HG02642 (cell line): ENCODE measurements around the gene UBA5.
A peak's percentile ranks its signal among the peaks of the same experiment; 100 is the strongest.
"Not testable (repeated sequence)": the region's sequence is repeated elsewhere in the genome, so short reads cannot be mapped to it uniquely, and the experiment has no call there.

Experiments used
- ATAC-seq: cut with Tn5 transposase; IDR thresholded peaks from one replicate; pipeline ENCODE4 v1.9.1; 2021; ENCODE audit warnings: mild to moderate bottlenecking; ENCODE audit not compliant: unreplicated experiment, poor library complexity

UBA5 gene

DNA sequence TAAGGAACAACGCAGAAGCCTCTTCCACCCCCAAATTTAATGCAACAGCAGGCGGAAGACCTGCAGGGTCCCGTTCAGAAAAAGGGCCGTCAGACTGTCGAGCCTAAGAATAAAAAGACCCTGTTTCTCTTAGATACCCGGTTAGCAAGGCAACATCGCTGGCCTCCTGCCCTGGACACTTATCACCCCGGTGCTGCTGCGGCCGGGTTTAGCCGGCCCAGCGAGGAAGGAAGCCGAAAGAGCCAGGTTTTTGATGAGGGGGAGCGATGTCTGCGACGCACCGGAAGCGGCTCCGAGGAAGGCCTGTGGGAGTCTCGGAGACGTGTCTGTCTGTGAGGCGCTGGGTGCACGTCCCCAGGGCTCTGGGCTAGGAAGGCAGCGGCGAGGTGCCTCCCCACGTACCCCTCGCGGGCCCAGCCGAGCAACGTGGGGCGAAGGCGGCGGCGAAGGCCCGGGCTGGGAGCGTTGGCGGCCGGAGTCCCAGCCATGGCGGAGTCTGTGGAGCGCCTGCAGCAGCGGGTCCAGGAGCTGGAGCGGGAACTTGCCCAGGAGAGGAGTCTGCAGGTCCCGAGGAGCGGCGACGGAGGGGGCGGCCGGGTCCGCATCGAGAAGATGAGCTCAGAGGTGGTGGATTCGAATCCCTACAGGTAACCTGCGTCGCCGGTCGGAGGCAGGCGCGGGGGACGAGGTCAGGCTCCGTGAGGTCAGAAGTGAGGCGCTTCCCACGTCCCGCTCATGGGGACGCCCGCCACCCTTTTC is at the start of gene UBA5:
TSS of gene UBA5 (plus strand) at position 278 of the 759 bp plus-strand sequence. CDS start at position 487, 209 bp downstream.
- ATAC-seq: peak; percentile 81

DNA sequence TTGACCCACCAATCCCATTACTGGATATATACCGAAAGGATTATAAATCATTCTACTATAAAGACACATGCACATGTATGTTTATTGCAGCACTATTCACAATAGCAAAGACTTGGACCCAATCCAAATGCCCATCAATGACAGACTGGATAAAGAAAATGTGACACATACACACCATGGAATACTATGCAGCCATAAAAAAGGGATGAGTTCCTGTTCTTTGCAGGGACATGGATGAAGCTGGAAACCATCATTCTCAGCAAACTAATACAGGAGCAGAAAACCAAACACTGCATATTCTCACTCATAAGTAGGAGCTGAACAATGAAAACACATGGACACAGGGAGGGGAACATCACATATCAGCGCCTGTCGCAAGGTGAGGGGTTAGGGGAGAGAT is 44.8 kb upstream of the UBA5 start:
- not testable (repeated sequence) for ATAC-seq

DNA sequence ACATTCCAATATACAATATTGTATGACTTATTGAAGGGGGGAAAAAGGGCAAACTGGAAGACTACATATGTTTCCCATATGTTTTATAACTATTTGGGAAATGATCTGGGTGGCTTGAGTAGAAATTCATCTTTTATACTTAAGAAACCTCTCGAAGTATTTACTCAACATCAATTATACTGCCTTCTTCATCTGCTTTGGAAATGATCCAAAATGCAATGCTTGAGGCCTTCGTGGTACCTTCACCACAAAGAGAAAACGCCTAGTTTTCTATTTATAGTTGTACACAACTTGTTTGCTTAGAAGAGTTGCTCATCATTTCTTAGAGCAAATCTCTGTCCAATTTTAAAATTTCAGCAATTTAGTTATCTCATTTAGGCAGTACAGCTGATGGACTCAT is 44.2 kb upstream of the UBA5 start:
- ATAC-seq: no peak

DNA sequence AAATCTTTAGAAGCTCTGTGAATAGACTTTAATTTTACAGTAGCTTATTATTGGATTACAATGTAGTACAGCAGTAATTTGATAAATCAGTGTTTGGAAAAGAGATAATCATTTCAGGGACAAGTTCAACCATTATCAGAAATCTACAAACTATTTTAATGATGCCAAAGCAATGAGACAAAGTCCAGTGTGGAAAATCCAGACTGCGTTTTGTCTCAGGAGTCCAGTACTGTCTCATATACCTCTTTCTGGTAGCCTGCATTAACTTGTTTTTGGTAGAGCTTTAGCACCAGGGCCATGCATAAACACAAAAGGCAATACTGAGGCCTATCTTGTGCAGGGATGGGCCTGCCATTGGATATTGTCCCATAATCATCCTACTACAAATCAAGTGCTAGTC is 43.3 kb upstream of the UBA5 start:
- no peak for ATAC-seq

DNA sequence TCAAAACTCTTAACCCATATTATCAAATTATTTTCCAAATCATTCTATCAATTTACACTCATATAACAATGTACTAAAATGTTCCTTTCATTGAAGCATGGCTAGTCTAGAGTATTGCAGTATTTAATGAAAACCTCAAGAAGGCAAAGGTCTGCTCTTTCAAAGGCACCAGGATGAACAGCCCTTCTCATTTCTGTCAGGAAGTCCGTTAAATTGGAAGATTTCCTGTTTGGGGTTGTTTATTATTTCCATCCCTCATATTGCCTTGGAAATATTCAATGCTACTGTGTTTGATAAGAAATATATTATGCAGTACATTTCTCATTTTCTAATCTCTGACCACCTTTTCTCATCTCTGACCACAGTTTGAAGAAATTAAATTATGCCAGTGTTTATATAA is 38.0 kb upstream of the UBA5 start:
- no peak for ATAC-seq

DNA sequence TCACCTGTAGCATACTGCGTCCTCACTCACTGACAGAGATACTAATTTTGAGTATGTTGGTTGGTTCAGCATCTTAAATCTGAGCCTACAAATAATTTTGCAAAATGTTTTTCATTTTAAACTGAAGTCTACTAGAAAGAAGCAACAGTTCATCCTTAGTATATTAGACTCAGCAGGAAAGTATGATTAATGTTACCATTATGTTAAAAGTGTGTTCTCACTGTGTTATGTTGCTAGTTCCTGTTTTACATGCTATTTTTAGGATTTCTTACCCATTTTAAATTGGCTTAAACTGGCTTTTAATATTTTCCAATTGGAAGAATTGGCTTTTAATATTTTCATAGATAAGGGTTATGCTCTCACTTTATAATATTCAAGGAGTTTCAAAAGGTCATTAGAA is 37.4 kb upstream of the UBA5 start:
- no peak for ATAC-seq

DNA sequence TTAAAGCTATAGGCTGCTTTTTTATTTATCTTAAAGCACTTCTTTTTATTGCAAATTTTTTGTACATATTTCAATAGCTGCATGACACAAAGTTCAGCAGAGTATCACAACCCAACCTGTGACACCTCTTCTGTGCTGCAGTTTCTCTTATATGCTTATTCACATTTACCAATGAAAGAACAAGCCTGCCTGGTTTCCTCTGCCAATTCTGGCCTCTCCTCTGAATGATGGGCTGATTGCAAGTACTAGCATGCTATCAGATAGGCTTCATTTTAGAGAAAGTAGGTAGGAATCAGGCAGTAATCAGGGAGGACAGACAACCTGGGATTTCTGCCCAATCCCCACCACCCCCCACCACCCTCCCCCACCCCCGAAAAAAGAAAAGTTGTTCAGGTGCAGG is 36.5 kb upstream of the UBA5 start:
- ATAC-seq: no peak

DNA sequence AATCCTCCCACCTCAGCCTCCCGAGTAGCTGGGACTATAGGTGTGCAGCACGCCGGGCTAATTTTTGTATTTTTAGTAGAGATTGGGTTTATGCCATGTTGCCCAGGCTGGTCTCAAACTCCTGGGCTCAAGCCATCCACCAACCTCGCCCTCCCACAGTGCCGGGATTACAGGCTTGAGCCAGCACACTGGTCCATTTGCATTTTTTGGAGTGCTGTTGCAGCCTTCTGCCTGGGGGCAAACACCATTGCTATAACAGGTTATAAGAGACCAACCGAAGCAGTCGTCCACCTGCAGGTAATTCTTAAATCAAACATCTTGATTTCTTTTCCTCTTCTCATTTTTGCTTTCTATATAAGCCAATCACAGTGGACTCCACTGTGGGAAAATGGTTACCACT is 35.3 kb upstream of the UBA5 start:
- ATAC-seq: no peak

DNA sequence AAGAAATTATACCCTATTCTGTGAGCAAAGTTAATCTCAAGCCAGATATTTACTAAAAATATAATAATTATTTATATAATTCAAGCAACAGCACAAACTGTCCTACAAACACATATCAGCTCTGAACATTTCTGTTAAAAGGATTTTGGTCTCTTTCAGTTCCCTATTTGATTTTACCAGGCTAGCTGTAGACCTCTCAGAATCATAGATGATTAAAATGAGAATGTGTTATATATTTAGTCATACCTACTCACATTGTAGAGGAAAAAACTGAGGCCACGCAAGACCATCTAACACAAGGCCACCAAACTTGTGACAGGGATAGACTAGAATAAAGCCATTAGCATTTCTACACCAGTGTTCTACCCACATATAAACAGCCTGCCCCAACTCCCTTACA is 34.5 kb upstream of the UBA5 start:
- ATAC-seq: no peak

DNA sequence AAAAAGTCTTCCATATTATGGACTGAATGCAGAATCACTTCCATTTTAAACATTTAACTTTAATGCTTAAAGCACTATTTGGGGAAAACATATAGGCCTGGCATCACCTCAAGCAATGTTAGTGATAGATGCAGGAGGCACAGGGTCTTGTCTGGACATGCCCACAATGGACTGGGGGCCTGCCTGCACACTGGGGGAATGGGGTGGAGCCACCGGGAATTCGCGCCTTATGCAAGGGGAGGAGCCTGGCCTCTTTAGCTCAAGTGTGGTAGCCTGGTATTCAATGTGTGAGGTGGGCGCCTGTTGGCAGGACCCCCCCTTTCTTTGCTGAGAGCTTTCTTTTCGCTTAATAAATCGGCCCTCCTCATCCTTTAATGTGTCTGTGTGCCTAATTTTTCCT is 33.2 kb upstream of the UBA5 start:
- no peak for ATAC-seq

DNA sequence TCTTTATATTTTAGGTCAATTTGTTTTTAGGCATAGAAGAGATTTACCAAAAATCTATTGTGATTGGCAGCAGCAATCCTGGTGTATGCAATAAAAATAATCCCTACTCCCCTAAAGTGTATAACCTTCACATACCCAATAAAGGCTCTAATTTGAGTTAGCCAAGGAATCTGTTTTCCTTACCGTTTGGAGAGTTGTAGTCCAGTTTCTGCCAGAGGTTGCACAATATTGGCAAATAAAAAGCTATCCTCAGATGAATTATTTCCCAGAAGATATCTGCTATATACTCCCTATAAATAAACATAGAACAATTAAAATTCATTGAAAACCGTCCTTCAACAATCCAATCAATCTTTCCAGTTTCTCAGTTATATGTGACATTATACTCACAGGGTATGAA is 32.0 kb upstream of the UBA5 start:
- no peak for ATAC-seq

DNA sequence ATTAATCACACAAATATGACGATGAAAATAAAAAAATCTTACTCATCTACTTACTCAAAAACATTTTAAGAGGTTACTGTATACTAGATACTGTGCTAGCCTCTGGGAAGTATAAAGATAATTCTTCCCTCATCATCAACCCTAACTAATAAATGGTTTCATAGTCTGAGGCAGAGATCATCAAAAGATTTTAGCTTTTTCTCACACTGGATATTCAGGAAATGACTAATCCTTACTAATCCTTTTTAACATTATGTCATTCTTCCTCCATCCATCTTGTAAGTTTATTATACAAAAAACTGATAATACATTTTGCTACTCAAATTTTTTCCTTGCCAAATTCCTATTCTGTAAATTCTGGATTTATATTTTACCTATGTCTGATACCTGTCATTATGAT is 30.2 kb upstream of the UBA5 start:
- no peak for ATAC-seq

DNA sequence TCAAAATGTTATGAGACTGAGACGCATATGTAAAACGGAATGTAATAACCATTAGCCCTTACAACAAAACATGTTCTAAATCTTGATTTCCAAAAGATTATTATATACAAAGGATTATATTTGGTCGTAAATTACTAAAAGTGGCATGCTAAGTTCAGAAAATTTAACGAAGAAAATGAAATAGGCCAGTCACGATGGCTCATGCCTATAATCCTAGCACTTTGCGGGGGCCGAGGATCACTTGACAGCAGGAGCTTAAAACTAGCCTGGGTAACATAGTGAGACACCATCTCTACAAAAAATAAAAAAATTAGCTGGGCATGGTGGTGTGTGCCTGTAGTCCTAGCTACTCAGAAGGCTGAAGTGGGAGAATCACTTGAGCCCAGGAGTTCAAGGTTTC is 29.5 kb upstream of the UBA5 start:
- ATAC-seq: no peak

DNA sequence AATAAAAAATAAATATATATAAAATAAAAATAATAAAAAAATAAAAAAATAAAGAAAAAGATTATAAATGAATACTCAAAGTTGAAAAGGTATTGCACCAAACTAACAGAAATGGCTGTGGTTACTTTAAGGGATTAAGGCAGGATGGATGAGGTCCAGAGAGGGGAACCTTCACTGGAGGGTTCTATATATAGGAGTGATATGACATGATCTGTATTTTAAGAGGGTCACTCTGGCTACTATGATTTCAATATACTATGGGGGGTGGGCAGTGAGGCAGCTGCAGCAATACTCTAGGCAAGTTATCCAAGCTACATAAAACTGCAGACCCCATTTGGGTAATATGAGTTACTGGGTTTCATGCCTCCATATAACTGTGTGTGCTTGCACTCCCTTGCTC is 25.1 kb upstream of the UBA5 start:
- ATAC-seq: no peak

DNA sequence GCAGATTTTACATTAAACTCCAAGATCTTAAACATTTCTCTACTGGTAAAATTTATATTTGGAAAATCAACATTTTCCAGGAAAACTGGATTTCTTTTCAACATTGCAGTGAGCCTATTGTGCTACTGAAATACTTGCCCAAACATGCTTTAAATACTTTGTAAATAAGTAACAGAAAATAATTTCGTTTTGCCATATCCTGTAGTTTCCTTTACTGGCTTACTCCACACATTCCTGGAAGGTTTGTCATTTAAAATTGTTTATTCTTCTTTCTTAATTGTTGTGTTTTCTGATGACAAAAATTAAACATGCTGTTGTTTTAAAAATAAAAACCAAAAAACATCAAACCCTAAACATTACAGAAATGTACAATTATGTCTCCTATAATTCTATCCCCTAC is 22.5 kb upstream of the UBA5 start:
- no peak for ATAC-seq

DNA sequence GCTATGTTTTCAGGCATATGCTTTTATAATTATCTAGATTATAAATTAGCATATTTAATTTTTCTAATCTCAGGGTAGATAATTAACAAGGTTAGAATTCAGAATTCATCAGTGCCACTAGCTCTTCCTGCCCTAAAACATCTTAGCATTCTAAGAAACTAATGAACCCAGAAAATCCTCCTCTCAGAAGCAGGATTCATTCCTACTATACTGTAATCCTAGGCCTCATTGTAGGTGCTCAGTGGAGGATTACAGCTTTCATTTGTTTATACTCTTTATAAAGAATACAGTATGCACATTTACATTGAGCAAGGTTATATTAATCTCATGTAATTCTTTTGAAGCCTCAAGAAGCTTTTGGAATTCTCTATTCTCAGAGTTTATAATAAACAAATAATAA is 21.4 kb upstream of the UBA5 start:
- no peak for ATAC-seq

DNA sequence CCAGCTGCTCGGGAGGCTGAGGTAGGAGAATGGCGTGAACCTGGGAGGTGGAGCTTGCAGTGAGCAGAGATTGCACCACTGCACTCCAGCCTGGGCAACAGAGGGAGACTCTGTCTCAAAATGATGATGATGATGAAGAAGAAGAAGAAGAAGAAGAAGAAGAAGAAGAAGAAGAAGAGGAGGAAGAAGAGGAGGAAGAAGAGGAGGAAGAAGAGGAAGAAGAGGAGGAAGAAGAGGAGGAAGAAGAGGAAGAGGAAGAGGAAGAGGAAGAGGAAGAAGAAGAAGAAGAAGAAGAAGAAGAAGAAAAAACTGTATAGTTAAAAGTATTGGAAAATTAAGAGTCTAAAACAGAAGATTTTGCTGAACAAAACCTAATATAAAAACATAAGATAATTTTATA is 18.7 kb upstream of the UBA5 start:
- not testable (repeated sequence) for ATAC-seq

DNA sequence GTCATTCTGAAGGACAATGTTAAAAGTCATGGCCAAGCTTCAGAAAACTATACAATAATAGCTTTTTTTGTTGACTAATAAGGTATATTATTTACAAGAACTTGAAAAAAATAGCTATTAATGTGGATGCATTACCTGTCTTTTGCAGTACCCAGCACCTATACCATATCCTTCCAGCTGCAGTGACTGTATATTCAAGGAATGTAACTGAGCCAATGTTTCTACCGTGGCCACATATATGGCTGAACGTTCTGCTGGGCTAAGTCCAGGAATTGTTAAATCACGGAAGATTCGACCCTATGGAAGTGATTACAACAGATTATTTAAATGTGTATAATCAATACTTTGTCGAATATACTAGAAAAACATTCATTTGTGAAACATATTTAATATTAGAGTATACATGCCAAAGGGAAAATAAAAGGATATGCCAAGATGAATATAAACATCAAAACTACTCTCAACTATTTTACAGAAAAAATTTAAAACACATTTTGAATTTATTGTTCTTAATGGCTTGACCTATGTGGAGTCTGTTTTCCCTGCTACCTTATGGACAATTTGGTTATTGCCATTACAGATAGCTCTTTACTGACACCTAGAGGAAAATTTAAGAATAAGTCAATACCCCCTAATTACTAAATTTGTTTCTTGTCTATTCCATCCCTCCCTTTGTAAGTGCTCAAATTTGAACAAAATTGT is 18.1 kb upstream of the UBA5 start:
- no peak for ATAC-seq

DNA sequence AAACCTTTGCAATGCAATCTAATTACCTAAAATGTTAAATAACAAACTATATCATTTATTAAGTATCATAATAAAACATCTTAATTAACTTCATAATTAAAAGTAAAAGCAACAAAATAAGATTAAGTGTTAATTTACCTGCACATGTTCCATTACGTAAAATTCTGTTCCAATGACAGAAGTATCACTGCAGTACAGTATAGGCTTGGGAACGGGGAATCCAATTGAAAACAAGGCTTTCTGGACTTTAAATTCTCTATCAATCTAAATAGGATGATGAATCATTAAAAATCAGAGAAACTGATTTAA is 17.6 kb upstream of the UBA5 start:
- no peak for ATAC-seq

DNA sequence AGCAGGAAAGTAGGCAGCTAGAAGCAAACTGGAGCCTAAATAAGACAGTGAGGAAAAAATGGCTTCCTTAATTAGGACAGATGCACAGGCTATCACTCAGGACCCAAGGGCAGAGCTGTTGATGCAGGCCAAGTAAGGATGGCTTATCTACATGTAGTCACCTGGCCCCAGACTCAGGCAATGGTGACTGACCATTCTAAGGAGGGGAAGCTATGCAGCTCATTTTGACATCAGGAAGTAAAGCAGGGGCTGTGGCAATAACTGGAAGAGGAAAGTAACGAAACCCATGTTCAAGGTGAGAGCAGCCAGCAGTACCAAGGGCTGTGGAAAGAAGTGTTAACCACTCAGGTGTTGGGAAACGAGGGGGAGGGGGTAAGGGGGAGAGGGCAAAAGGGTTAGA is 16.8 kb upstream of the UBA5 start:
- no peak for ATAC-seq

DNA sequence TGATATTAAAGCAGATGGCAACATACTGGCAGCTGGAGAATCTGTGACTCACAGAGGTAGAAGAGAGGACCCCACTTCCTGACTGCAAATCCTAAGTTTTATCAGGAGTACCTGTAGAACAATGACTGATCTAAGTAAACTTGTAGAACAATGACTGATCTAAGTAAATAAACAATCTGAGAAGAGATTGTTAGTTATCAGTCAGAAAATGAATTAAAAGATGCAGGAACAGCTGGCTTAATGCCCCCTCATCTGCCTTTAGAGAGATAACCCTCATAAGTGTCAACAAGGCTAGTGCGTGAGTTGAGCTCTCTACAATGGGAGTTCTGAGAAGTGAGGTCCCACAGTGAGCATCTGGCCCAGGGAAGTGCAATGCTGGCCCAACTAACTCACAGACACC is 15.1 kb upstream of the UBA5 start:
- ATAC-seq: no peak

DNA sequence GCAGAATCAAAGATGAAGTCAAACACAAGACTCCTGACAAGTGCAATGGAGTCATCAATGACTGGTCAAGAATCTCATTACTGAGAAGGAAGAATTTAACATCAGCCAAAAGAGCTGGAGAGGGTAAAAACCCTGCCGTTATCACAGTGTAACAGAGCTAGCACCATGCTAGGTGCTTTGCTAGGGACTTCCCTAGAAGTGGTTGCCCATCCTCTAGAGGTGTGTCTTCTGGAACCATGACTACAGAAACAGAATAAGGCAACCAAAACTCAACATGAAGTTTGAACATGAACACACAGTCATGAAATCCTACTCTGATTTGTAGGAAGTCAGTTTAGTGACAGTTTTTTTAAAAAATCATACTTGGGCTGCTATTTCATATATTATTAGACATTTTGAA is 10.0 kb upstream of the UBA5 start:
- no peak for ATAC-seq
